KMS-11 (cell line): Measurements from ENCODE around the gene ICAM4.

Source experiments
- H2AFZ ChIP-seq: fragments of 200-600 bp; sonication (generic); 2 replicates; pipeline ENCODE4 v1.6.1; 2016; ENCODE audit warnings: antibody characterized with exemption, mixed run types, low read depth
- H3K27ac ChIP-seq: fragments of 200-600 bp; sonication (generic); 2 replicates; pipeline ENCODE4 v1.6.1; 2016; ENCODE audit warnings: mild to moderate bottlenecking, mixed run types
- H3K27me3 ChIP-seq: fragments of 200-600 bp; sonication (generic); 2 replicates; pipeline ENCODE4 v1.6.1; 2017; ENCODE audit warnings: mild to moderate bottlenecking, low read depth, mixed run types, moderate library complexity; ENCODE audit not compliant: insufficient read depth
- H3K36me3 ChIP-seq: fragments of 200-600 bp; sonication (generic); 2 replicates; pipeline ENCODE4 v1.6.1; 2017; ENCODE audit warnings: mild to moderate bottlenecking, mixed run types; ENCODE audit not compliant: insufficient read depth
- H3K4me1 ChIP-seq: fragments of 200-600 bp; sonication (generic); 2 replicates; pipeline ENCODE4 v1.6.1; 2016; ENCODE audit warnings: mild to moderate bottlenecking, low read depth, mixed run types; ENCODE audit not compliant: poor library complexity, severe bottlenecking
- H3K4me2 ChIP-seq: fragments of 200-600 bp; sonication (generic); 2 replicates; pipeline ENCODE4 v1.7.0; 2016; ENCODE audit warnings: mild to moderate bottlenecking, mixed run types
- H3K4me3 ChIP-seq: fragments of 200-600 bp; sonication (generic); IDR thresholded peaks from 2 replicates; pipeline ENCODE4 v1.6.1; 2017; ENCODE audit warnings: low read depth, low read length, mixed read lengths; ENCODE audit not compliant: insufficient read depth
- H3K79me2 ChIP-seq: fragments of 200-600 bp; sonication (generic); 2 replicates; pipeline ENCODE4 v1.6.1; 2016; ENCODE audit warnings: low read depth, mixed run types; ENCODE audit not compliant: insufficient read depth
- H3K9ac ChIP-seq: fragments of 200-600 bp; sonication (generic); 2 replicates; pipeline ENCODE4 v1.6.1; 2016; ENCODE audit warnings: mild to moderate bottlenecking, mixed run types
- H4K20me1 ChIP-seq: fragments of 200-600 bp; sonication (generic); 2 replicates; pipeline ENCODE4 v1.6.1; 2016; ENCODE audit warnings: mild to moderate bottlenecking, mixed run types; ENCODE audit not compliant: insufficient read depth
- CTCF ChIP-seq: fragments of 200-600 bp; sonication (generic); conservative IDR thresholded peaks from 2 replicates; pipeline ENCODE4 v1.6.1; 2017; ENCODE audit warnings: low read depth, mild to moderate bottlenecking, antibody characterized with exemption, low read length, moderate library complexity, mixed read lengths

ICAM4 gene

GRCh38 chr19:10317857-10318462 lies 31.2 kb downstream of the ICAM4 start:
- Histone ChIP-seq H3K27me3 (no peaks in the 10 kb centered on the region), H3K36me3 (no peaks in the 10 kb centered on the region), H3K4me3 (no peak overlapping the region), H3K4me2 (no peak overlapping the region), H3K27ac (no peak overlapping the region), H4K20me1 (no peaks in the 10 kb centered on the region), H2AFZ (no peak overlapping the region), H3K9ac (no peak overlapping the region), H3K79me2 (no peaks in the 10 kb centered on the region; the same call in 1 of the 2 replicates), H3K4me1 (peaks cover 16% of the 10 kb centered on the region)
- no peak for TF ChIP-seq CTCF

GRCh38 chr19:10318807-10319682 lies 32.3 kb downstream of the ICAM4 start:
- no peak overlapping the region for H3K9ac ChIP-seq
- no peaks in the 10 kb centered on the region for H3K36me3 ChIP-seq
- no peak for TF ChIP-seq CTCF
- peaks cover 16% of the 10 kb centered on the region for H3K4me1 ChIP-seq
- H3K4me2 ChIP-seq = no peak overlapping the region
- no peaks in the 10 kb centered on the region; the same call in 1 of the 2 replicates for H3K79me2 ChIP-seq
- H3K27me3 ChIP-seq = no peaks in the 10 kb centered on the region
- H4K20me1 ChIP-seq = no peaks in the 10 kb centered on the region
- no peak overlapping the region for H3K4me3 ChIP-seq
- H3K27ac ChIP-seq = no peak overlapping the region
- H2AFZ ChIP-seq = no peak overlapping the region

- peaks cover 6% of the 10 kb centered on the region for H3K4me1 ChIP-seq
- no peaks in the 10 kb centered on the region for H3K27me3 ChIP-seq
- no peaks in the 10 kb centered on the region for H4K20me1 ChIP-seq
- H3K4me2 ChIP-seq = no peak overlapping the region
- H3K4me3 ChIP-seq = no peak overlapping the region
- no peak overlapping the region for H2AFZ ChIP-seq
- no peak overlapping the region for H3K9ac ChIP-seq
- no peak for TF ChIP-seq CTCF
- H3K79me2 ChIP-seq = no peaks in the 10 kb centered on the region
- H3K36me3 ChIP-seq = peaks cover 7% of the 10 kb centered on the region; the same call in 1 of the 2 replicates
- no peak overlapping the region for H3K27ac ChIP-seq
Observed at GRCh38 chr19:10320602-10321416, 34.1 kb downstream of the ICAM4 start.

- H3K9ac ChIP-seq = no peak overlapping the region
- no peak overlapping the region for H3K27ac ChIP-seq
- no peaks in the 10 kb centered on the region for H3K79me2 ChIP-seq
- peaks cover under 1% of the 10 kb centered on the region for H3K4me1 ChIP-seq
- H3K4me2 ChIP-seq = no peak overlapping the region
- no peak overlapping the region for H3K4me3 ChIP-seq
- TF ChIP-seq CTCF = no peak
- peaks cover 9% of the 10 kb centered on the region; the same call in 1 of the 2 replicates for H3K36me3 ChIP-seq
- no peaks in the 10 kb centered on the region for H4K20me1 ChIP-seq
- no peak overlapping the region for H2AFZ ChIP-seq
- no peaks in the 10 kb centered on the region for H3K27me3 ChIP-seq
Observed at GRCh38 chr19:10321417-10321797, 34.7 kb downstream of the ICAM4 start.
